ENCODE measurements around the gene NAA20.
"Not testable (repeated sequence)": the region's sequence is repeated elsewhere in the genome, so short reads cannot be mapped to it uniquely, and the experiment has no call there.

The NAA20 gene

DNA sequence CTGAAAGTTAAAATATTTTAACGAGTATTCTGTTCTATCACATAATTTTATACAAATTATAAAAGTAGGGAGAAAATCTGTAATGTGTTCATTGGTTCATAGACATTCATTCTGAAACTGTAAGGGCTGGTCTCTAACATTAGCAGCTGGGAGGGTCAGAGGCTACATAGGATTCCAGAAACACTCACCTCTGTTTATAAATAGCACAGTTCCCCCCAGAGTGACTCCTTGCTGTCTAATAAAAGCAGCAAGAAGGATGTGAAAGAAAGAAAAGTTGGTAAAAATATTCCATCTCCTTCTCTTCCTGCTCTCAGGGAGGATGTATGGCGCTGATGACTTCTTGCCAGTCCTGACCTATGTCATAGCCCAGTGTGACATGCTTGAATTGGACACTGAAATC is 25.3 kb upstream of the NAA20 start:
- DNase-seq = no peak

DNA sequence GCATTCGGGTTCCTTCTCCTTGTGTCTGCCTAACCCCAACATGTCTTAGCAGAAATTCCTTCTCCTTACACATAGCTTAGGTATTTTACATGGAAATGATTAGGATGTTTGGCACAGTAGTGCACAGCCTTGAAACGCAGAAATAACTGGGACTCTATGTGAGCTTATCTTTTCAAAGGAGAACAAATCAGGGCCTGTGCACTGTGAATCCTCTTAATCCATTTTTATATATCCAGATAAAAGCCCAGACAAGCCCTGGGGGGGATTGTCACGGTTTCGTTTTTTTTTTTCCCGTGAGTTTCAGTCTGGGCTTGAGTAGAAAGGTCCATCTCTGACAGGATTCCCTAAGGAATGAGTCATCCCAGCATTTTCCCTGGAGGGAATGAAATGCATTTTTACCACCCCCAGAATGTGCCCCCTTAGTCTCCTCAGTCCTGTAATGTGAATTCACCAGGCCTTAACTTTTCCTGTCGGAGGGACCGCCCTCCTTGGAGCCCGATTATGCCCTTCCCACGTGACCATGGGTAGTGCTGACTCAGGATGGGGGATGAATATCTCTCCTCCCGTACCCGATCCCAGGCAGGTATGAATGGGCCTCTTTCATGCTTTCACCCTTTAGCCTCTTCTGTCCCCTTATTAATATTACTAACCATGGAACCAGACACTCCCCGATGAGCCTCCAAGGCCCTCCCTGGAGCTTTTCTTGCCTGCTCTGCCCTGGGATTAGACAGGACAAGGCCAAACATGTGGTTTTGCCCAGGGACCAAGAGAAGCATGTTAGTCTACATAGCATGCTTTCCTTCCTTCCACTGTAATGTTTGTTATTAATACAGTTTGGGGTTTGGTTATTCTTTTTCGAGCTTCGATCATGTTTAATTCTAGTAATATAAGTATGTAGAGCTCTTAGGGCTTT is 23.9 kb upstream of the NAA20 start:
- peak; percentile 17 for DNase-seq

DNA sequence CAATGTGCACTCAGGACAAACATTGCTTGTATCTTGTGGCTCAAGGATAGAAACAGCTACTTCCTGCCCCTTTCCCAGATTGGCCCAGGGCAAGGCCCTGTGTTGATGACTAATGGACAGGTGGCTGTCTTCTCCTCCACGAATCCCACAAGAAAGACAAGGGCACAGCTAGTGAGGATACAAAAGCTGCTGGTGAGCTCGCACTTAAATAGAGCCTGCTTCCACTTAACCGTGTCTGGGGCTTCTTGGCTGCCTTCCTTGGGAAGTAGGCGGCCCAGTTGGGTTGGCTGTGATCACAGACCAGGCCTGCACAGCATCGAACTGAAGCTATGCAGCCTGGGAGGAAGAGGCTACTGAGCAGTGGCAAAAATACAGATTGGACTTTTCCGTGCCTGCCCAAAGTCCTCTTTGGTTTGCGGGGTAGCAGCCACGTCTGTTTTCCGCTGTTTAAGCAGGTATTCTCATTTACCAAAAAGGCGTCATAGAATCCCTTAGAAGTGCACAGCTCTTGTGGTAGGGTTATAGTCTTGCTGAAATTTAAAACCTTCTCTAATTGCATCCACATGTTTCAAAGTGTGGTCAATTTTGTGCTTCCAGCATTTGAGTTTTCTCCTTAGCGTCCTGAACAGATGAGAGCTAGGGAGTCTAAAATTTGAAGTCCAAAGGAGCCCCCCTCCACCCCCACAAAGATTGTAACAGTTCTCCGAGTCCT is 23.0 kb upstream of the NAA20 start:
- no peak for DNase-seq

DNA sequence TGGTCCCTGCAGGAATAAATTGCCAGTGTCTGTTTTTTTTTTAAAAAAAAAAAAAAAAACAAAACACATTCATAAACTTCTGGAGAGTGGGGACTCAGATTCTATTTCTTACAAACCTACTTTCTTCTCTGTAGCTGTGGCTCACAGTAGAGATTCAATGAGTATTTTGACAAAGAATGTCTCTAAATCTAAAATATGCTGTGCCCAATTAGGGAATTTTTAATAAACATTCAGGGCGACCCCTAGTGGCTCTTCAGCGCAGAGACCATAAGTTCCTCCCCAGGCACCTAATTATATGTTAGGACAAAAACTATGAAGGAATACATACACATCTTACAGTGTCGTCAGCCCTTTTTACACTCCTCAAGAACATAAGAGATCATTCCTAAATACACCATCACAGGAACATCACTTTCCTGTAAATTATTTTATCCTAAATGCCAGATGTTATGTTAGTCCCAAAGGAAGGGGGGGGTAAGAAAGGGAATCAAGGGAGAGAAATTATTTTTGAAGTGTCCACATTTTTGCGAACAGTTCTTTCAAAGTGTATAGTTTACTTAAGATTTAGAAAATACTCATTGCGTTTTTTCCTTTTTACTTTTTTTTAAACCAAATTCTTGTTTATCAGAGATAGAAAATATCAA is 21.8 kb upstream of the NAA20 start:
- DNase-seq = no peak

DNA sequence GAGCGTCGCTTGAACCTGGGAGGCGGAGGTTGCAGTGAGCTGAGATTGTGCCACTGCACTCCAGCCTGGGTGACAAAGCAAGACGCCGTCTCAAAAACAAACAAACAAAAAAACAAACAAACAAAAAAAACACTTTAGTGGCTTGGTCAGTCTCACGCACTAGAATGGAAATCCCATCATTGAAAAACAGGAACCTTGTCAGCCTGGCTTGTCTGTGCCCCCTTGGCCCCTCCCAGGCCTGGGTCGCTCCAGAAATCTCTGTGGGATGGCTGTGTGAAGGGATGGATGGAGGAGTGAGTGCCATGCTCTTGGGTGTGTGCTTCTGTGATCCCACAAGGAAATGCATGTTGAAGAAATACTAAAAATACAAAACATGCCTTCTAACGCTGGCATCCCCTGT is 20.9 kb upstream of the NAA20 start:
- no peak for DNase-seq

DNA sequence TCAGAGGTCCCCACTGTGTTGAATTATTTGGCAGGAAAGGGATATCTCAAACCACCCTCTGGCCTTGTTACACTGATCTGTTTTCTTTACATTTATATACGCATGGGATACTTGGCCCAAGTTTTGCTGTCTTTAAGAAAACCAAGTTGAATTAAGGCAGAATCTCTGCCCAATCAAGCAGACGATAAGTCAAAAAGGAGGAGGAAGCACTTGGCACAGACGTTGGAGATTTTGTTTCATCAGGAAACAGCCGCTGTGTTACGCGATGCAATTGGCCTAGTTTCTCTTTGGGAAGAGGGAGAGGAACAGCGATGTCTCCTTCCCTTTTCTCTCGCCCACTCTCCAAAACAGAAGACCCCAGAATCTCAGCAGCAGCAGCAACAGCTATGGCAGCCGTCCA is 20.2 kb upstream of the NAA20 start:
- DNase-seq = no peak

DNA sequence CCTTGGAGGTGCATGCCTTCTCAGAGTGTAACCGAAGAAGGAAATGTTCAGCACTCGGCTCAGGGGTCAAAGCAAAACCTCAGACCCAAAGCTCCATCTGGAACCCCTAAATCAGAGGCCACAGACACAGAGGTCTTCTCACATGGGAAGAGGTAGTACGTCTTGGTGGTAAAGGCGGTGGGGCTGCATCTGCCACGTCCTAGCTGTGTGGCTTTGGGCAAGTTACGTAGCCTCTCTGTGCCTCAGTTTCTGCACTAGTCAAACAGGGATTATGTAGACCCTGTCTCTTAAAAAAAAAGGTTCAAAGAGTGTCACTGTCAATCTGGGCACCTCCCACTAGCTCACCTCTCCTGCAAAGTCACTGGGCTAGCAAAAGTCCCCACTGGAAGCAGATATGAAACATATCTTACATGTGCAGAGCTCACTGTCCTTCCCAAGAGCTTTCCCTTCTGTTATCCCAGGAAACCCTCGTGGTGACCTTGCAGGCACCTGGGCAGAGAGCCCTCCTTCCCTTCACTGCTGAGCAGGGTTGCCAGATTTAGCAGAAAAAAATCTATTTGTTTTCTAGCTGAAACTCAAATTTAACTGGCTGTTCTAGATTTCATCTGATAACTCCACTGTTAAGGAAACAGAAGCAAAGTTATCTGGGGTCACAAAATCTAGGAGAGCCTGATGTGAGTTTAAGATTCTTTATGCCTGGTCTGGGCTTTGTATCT is 18.0 kb upstream of the NAA20 start:
- no peak for DNase-seq

DNA sequence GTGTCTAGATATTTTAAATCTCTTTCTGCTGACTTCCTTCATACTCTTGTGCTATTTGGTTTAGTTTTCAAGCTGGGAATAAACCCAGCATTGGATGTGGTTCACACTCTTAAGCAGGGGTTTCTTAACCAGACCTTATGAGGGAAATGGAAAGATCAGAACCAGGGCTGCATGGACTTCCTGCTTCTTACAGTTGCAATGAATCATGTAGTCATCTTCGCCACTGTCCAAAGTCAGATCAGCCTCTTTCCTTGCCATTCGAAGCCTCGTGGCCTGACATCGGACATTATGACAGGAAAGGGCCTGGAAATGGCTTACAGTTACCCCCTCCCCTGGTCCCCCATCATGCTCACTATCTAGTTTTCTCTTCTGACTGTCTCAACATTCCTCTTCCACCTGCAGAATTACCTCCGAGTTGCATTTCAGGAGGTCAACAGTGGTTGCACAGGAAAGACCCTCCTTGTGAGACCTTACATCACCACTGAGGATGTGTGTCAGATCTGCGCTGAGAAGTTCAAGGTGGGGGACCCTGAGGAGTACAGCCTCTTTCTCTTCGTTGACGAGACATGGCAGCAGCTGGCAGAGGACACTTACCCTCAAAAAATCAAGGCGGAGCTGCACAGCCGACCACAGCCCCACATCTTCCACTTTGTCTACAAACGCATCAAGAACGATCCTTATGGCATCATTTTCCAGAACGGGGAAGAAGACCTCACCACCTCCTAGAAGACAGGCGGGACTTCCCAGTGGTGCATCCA is 16.8 kb upstream of the NAA20 start:
- DNase-seq = no peak

- DNase-seq = no peak
Observed at GRCh38 chr20:20002101-20002998, 14.8 kb upstream of the NAA20 start.

GRCh38 chr20:20003031-20003954 is 13.9 kb upstream of the NAA20 start:
- DNase-seq = no peak

- DNase-seq = not testable (repeated sequence)
Observed at GRCh38 chr20:20003955-20004322, 13.2 kb upstream of the NAA20 start.

GRCh38 chr20:20005342-20005741 is 11.8 kb upstream of the NAA20 start:
- DNase-seq = no peak

GRCh38 chr20:20009784-20010253 is 7.3 kb upstream of the NAA20 start:
- DNase-seq = no peak

- DNase-seq = no peak
Observed at GRCh38 chr20:20010639-20011500, 6.3 kb upstream of the NAA20 start.

- DNase-seq = no peak
Observed at GRCh38 chr20:20012541-20012940, 4.6 kb upstream of the NAA20 start.

DNA sequence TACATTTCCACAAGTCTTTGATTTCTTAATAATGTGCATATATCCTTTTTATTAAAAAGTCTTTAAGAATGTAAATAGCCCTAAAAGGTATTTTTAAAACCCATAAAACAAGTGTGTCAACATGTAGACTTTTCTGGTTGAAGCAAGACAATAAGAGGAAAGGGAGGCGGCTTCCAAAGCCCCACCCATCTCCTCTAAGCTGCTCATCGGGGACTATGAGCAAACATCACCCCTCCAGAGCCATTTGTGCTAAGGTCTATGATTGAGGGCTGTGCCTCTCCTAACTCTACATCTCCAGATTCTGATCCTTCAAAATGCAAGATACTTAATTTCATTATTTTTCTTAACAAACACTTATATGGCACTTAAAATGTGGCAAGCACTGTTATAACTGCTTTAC is 2.5 kb upstream of the NAA20 start:
- no peak for DNase-seq

GRCh38 chr20:20017844-20018185 is 653 bp downstream of the NAA20 start:
- no peak for DNase-seq

GRCh38 chr20:20018366-20018765 is 1.2 kb downstream of the NAA20 start:
- DNase-seq = no peak

GRCh38 chr20:20019123-20019522 is 2.0 kb downstream of the NAA20 start:
- DNase-seq = no peak
